COR-L47 (cell line): ENCODE data around the gene PLEKHA7.

Experiments used
- DNase-seq: peaks from one replicate; lab custom pipeline; 2025; lab: John Stamatoyannopoulos, UW

The PLEKHA7 gene

GRCh38 chr11:16805938-16806337 lies 208.3 kb downstream of the PLEKHA7 start:
- DNase-seq = no peak

- no peak for DNase-seq
Measured at GRCh38 chr11:16804104-16804947, 209.9 kb downstream of the PLEKHA7 start.

- DNase-seq = no peak
Measured at GRCh38 chr11:16801288-16801980, 212.8 kb downstream of the PLEKHA7 start.

- no peak for DNase-seq
Measured at GRCh38 chr11:16800382-16800781, 213.8 kb downstream of the PLEKHA7 start.

- peak; percentile 14 for DNase-seq
Measured at GRCh38 chr11:16799890-16800289, 214.3 kb downstream of the PLEKHA7 start.

GRCh38 chr11:16799221-16799620 lies 215.0 kb downstream of the PLEKHA7 start:
- DNase-seq = no peak

GRCh38 chr11:16797776-16798175 lies 216.4 kb downstream of the PLEKHA7 start:
- no peak for DNase-seq

GRCh38 chr11:16796311-16796710 lies 217.9 kb downstream of the PLEKHA7 start:
- DNase-seq = no peak

- no peak for DNase-seq
Measured at GRCh38 chr11:16795146-16795545, 219.1 kb downstream of the PLEKHA7 start.

- DNase-seq = no peak
Measured at GRCh38 chr11:16794047-16794818, 220.0 kb downstream of the PLEKHA7 start.

GRCh38 chr11:16793511-16793910 lies 220.7 kb downstream of the PLEKHA7 start:
- DNase-seq = no peak

- no peak for DNase-seq
Measured at GRCh38 chr11:16793009-16793408, 221.2 kb downstream of the PLEKHA7 start.

GRCh38 chr11:16792426-16792825 lies 221.8 kb downstream of the PLEKHA7 start:
- no peak for DNase-seq

GRCh38 chr11:16791191-16791961 lies 222.8 kb downstream of the PLEKHA7 start:
- no peak for DNase-seq

- no peak for DNase-seq
Measured at GRCh38 chr11:16790486-16791190, 223.6 kb downstream of the PLEKHA7 start.

GRCh38 chr11:16789560-16790485 lies 224.4 kb downstream of the PLEKHA7 start:
- DNase-seq = no peak

GRCh38 chr11:16789063-16789420 lies 225.2 kb downstream of the PLEKHA7 start:
- DNase-seq = no peak

- peak; percentile 22 for DNase-seq
Measured at GRCh38 chr11:16788141-16789062, 225.8 kb downstream of the PLEKHA7 start.
